ENCODE results near the gene CLEC20A.

The CLEC20A gene

DNA sequence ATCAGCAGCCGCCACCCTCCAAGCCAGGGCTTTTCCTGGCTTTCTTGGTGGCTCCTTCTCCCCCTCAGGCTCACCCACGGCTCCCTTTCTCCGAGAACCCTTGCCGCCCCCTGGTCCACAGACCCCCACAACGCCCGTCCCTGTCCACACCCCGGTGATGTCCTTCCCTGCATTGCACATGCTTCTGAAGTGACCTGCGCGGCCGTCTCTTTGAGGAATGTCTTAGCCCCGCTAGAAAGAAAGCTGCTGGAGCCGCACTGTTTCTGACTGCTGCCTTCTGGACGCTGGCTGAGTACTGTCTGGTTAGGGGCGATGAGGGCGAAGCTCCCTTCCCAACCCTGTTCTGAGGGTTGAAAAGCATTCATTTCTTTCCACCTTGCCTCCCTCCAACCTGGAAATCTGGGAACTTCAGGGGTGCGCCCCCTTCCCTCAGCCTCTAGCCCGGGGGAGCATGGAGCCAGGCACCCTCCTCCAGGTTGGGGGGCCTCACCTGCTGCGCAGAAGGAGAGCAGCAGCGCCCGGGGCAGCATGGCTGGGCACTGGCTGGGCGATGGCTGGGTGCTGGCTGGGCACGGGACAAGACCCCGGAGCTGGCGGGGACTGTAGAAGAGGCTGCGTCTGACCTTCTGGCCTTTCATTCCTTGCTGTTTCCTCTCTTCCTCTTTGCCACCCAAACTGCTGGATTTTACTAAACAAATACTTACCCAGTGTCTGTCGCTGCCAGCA is at the start of gene CLEC20A:
TSS of gene CLEC20A (minus strand) at position 555 of the 726 bp plus-strand sequence. CDS start at position 530, 25 bp downstream.
- no peak for DNase-seq

DNA sequence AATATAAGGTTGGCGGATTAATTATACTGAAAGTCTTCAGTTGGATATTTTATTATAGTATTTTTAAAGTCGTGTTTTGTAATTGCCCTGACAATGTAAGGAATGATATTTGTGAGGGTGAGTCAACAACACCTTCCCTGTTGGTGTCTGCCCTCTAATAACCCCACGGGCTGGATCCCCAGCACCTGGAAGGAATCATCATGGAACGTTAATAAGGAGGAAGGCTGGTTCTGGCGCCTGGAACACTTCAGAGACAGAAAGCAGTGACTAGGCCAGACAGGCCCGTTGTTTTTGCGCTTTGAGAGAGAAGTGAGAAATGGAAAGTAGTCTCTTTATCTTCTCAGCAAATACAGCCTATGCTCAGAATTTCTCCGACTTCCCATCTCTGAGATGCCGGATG is 47.8 kb upstream of the CLEC20A start:
- no peak for DNase-seq

GRCh38 chr1:178543290-178543607 is 46.5 kb upstream of the CLEC20A start:
- DNase-seq, result no peak

- DNase-seq, result peak; percentile 96
Observed at GRCh38 chr1:178542554-178543289, 46.0 kb upstream of the CLEC20A start.

- DNase-seq, result peak; percentile 44
Observed at GRCh38 chr1:178541829-178542553, 45.2 kb upstream of the CLEC20A start.

- no peak for DNase-seq
Observed at GRCh38 chr1:178541379-178541778, 44.6 kb upstream of the CLEC20A start.

GRCh38 chr1:178540646-178541045 is 43.9 kb upstream of the CLEC20A start:
- no peak for DNase-seq

- DNase-seq, result no peak
Observed at GRCh38 chr1:178540204-178540603, 43.4 kb upstream of the CLEC20A start.

DNA sequence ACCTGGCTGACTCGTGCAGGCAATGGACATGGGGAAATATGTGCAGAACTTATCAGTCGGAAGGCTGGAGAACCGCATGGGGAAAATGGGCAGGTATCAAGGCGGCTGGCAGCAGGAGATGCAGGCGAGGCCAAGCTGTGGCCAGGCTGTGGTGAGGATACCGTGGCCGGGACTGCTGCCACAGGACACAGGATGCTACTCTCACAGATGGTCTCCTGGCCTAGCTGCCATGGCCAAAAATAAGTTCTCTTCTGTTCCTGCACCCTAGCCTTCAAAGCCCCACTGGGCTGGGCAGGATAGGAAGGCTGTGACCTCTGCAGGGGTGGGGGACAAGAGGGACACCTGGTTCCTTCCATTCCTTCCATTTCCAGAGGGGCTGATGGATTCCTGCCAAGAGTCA is 42.5 kb upstream of the CLEC20A start:
- no peak for DNase-seq

- peak; percentile 45 for DNase-seq
Observed at GRCh38 chr1:178538192-178538916, 41.6 kb upstream of the CLEC20A start.

DNA sequence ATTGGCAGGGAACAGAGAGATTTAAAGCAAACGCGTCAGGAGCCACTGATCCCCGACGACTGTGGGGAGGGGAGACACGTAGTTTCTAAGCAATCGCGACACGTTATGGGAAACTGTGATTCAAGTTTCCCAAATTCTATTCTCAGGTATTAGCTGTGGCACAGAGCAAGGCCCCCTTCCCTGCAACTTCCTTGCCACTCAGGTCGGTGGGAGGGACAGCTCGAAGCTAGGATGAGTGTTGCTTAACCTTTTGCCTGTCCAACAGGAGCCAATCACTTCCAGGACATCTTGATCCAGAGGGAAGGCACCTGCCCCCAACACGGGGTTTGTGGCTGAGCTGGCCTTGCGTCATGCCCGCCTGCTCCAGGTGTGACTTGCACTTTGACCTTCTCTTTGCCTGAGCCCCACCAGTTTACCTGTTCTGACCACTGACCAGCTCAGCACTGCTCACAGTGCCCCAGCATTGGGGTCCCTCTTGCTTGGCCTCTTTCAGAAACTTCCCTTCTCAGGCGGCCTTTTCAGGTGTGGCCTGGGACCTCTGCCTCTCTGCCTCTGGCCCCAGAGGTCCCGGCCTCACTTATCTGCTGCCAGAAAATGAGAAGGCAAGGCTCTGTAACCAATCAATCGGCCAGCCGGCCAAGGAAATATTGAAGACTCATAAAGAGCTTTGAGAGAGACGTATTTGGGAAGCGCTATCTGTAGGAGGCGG is 40.8 kb upstream of the CLEC20A start:
- no peak for DNase-seq

DNA sequence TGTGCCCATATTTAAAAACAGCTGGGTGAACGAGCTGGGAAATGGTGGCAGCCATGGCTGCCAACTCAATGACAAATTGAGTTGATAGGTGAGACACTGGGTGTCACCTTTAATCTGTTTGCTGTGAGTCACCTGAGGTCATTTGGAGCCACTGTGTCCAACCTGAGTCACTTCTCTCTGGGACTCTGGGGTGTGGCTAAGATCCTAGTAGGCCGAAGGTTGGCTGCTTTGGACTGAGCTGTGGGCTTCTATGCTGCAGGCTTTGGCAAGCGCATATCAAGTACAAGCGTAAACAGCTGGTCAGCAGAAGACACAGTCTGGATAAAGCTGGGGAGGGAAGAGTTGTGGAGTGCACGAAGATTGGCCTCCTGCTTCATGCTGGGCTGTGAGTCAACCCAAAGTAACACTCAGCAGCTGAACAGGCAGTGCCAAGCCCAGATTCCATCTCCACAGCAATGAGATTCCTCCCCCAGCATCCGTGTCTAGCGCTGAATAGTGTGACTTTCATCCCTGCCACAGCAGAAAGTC is 40.1 kb upstream of the CLEC20A start:
- DNase-seq, result peak; percentile 56

DNA sequence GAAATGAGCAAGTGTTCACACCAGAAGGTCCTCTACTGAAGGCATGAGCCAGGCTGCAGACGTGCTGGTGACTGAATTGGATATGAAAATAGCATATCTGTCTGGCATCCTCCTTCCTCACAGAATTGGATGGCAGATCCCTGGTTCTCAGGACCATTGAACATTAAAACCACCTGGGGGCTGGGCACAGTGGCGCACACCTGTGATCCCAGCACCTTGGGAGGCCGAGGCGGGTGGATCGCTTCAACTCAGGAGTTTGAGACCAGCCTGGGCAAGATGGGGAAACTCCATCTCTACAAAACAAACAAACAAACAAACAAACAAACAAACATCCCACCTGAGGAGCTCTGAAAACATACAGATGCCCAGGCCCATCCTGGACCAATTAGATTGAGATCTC is 39.6 kb upstream of the CLEC20A start:
- no peak for DNase-seq

- no peak for DNase-seq
Observed at GRCh38 chr1:178534137-178534868, 37.5 kb upstream of the CLEC20A start.

- no peak for DNase-seq
Observed at GRCh38 chr1:178533121-178533946, 36.6 kb upstream of the CLEC20A start.

DNA sequence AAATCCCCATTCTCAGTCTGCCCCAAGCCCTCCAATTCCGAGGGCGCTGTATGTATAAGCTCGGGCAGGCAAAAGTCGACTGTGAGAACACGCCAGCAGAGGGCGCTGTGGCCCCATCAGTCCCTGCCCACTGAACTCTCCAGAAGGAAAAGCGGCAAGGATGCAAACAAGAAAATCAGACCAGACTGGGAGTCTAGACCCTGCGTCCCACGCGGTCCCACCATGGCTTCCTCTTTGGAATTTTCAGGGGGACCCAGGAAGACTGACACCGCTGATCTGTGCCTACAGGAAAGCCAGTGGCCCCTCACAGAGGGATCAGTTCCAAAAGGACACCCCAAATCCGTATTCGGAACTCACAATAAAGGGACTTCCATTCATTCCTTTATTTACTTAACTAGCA is 35.6 kb upstream of the CLEC20A start:
- peak; percentile 84 for DNase-seq

GRCh38 chr1:178531887-178532286 is 35.1 kb upstream of the CLEC20A start:
- no peak for DNase-seq

- DNase-seq, result no peak
Observed at GRCh38 chr1:178530502-178530901, 33.7 kb upstream of the CLEC20A start.

- DNase-seq, result no peak
Observed at GRCh38 chr1:178530037-178530402, 33.3 kb upstream of the CLEC20A start.

DNA sequence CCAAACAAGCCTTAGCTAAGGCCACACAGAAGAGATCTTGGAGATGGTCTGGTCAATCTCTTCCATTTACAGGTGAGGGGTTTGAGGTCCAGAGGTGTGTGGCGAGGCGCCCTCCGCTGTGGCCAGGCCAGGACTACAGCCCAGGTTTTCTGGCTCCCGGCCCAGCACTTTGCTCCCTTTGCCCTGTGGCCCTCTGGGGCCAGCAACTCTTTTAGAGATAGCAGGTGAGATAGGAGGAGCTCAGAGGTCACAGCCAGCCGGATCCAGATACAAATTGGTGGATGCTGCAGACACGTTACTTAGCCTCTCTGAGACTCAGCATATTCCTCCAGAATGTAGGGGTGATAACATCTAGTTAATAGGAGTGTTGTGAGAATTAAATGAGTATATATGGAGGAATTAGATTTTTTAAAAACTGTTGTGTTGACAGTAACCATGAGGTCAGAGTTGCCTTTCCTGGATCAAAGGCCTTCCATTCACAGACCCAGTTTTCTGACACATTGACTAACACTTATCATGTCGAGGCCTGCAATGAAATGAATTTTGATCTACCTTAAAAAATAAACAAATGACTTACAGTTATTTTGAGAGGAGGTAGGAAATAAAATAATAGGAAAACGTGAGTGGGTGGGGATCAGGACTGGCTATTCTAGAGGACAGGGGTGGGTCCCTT is 32.7 kb upstream of the CLEC20A start:
- no peak for DNase-seq
